H54 (cell line): ENCODE measurements around the gene KCNE2.

Source experiments
- DNase-seq: peaks from one replicate; pipeline ENCODE4 v3.0.0; 2011; ENCODE audit warnings: low spot score, mixed read lengths; ENCODE audit not compliant: insufficient read length
- FAIRE-seq: peaks from 3 replicates; lab custom pipeline; 2011; peaks lifted over from hg19 to GRCh38; lab: Jason Lieb, UNC
- POLR2A ChIP-seq: IDR thresholded peaks from 2 replicates; pipeline ENCODE4 v1.6.1; 2011; ENCODE audit warnings: low read depth, mild to moderate bottlenecking, low read length

KCNE2 gene

GRCh38 chr21:34363733-34364132 is at the start of gene KCNE2:
Gene KCNE2 (plus strand): TSS chr21:34364006. CDS start chr21:34370479, 6,473 bp downstream.
- FAIRE-seq: no peak
- TF ChIP-seq POLR2A: no peak
- no peak for DNase-seq

DNA sequence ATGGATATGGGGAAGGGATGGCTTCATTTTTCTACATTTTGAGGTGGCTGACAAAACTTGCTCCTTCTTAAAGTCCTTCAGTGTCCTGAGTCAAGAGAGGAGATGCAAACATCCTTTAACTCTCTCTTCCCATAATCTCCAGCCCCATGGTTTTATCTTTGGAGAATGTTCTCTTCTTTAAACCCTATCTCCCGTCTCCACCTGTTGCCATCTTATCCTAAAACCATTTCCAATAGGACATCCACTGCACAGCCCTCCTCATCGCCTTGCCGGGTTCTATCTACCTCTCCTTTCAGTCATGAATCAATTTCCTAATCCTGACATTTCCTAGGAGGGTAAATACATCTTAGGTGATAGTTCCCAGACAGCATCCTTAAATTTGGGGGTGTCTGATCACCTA is 44.2 kb upstream of the KCNE2 start:
- no peak for FAIRE-seq
- TF ChIP-seq POLR2A: no peak
- DNase-seq: no peak

- TF ChIP-seq POLR2A: no peak
- FAIRE-seq (no peak), DNase-seq (no peak)
These were observed 43.8 kb upstream of the KCNE2 start for GRCh38 chr21:34320011-34320410.

DNA sequence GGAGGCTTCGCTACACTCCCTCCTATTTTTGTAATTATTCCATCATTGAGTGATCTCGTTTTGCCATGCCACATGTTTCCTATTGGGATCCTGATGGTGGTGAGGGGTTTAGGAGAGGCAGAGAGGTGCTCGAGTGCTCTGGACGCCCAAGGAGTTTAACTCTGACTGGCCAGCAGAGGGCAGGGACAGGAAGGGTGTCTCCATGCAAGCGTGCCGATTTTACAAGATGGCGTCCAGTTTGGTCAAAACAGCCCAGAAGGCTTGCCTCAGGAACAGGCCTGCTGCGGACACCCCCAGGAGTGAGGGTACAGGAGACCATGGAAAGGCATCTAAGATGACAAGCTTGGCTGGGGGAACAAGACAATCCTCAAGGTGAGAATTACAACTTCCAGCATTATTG is 33.8 kb upstream of the KCNE2 start:
- TF ChIP-seq POLR2A: no peak
- DNase-seq (no peak), FAIRE-seq (no peak)

DNA sequence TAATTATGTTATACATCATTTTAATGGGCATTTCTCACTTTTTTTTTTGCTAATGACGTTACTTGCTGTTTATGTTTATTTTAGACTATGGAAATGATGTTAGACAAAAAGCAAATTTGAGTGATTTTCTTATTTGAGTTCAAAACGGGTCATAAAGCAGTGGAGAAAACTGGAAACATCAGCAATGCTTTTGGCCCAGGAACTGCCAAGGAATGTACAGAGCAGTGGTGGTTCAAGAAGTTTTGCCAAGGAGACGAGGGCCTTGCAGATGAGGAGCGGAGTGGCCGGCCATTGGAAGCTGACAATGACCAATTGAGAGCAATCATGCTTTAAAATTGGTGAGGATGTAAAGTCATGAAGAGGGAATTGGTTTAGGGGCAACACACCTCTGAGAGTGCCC is 32.1 kb upstream of the KCNE2 start:
- no peak for DNase-seq
- TF ChIP-seq POLR2A: no peak
- FAIRE-seq: no peak

DNA sequence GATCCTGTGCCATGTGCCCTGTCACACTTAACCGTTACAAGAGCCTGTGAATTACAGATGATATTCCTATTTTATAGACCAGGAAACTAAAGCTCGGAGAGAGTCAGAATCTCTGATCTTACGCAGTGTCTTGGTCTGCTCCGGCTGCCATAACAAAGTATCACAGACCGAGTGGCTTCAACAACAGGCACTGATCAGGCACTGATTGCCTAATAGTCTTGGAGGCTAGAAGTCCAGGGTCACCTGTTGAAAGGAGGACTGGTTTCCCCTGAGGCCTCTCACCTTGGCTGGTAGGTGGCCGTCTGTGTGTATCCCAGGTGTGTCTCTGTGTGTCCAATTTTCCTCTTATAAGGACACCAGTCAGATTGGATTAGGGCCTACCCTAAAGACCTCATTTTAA is 31.5 kb upstream of the KCNE2 start:
- DNase-seq (no peak), FAIRE-seq (no peak)
- no peak for TF ChIP-seq POLR2A

DNA sequence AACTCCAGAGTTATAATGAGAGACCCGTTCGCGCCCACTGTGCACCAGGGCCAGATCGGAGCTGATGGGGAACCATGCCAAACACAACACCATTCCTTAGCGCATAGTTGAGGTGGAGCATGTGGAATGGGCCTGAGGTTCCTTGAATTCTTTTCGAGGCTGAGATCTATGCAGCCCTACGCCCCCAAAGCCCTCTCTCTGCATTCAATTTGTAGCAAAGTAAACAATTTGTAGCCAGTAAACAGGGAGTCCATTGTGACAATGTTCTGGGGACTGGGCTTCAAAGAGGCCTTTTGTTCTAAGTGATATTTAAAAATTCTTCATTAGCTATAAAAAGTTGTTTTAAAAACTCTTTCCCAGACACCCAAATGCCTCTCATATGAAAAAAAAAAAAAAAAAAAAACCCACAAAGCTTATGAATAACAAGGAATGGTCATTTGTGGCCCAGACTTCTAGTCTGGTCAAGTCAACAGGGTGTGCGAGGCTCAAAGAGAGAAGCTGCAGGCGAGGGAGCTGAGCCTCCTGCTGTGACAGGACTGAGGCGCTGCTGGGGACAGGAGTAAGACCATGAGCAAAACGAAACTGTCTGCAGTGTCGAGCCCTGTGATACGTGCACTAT is 30.6 kb upstream of the KCNE2 start:
- DNase-seq (no peak), FAIRE-seq (no peak)
- TF ChIP-seq POLR2A: no peak

DNA sequence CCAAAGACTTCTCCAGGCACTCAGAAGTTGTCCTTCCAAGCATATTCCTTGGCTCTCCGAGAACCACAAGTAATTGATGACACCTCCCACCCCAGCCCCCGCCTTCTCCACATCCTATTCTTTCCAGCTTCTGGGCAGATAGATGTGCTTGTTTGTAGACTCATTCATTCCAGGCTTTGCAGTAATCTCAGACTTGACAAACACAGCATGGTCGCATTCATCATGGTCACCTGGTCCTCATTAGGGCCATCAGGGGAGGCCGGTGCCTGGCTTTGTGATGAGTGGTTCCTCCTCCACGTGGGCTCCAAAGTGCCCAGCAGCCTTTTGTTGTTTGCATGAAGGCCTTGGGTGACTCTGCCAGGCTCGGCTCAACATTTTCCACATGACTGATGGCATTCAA is 28.5 kb upstream of the KCNE2 start:
- TF ChIP-seq POLR2A: no peak
- DNase-seq (no peak), FAIRE-seq (no peak)

DNA sequence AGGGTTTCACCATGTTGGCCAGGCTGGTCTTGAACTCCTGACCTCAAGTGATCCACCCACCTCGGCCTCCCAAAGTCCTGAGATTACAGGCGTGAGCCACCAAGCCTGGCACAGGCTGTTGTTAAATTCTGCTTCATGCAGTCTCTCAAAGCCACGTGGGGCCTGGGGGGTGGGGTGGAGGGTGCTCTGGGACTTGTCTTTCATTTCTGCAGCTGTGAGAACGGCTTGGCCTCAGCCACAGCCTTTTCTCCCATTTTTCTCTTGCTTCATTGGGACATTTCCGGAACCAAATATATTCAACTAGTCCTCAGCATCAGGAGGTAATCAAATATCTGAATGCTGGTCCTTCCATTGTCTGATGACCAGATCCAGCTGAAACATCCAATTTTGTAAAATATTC is 27.6 kb upstream of the KCNE2 start:
- DNase-seq (no peak), FAIRE-seq (no peak)
- no peak for TF ChIP-seq POLR2A

DNA sequence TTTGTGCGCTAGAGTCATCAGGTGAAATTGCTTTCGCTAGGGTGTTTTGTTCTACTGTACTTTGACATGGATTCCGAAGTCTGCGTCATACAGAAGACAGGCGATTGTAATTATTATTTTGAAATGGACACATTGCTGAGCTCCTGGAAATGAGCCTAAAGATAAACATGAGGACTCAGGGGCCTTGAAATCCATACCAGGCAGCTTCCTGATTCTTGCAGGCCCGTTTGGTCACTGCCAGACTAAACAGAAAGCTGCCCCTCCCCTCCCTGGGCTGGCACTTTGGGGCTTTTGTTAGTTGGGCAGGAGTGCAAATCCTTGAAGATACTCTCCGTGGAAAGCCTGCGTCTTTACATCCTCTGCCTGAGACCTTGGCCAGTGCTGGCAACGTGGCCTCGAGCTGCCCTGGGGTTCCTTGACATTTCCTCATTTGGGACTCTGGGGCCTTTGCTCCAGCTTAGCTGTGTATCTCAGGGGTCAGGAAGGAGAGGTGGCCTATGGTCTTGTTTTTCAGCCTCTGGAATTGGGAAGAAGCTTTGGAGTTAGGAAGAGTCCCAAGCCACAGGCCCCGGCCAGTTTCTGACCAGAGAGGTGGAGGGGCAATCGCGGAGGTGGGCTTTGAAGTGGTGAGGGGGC is 26.9 kb upstream of the KCNE2 start:
- DNase-seq (no peak), FAIRE-seq (no peak)
- no peak for TF ChIP-seq POLR2A

DNA sequence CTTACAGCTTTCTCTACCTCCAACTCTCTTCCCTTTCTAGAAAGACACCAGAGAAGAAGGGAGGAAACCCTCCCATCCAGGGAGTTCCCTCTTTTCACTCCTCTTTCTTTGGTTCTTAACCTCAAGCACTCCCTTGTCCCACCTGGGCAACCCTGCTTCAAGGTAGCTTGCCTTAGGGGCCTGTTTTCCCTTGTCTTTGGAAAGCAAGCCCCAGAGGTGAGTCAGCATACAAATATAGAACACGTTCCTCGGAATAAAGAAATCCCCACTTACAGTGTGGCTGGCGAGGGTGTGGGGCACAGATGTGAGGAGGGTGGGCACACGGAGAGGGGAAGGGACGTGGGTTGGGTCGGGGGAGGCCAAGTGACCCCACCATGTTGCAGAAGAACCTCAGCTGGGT is 26.1 kb upstream of the KCNE2 start:
- no peak for FAIRE-seq
- DNase-seq: no peak
- no peak for TF ChIP-seq POLR2A

GRCh38 chr21:34338226-34338625 is 25.6 kb upstream of the KCNE2 start:
- no peak for DNase-seq
- FAIRE-seq: no peak
- TF ChIP-seq POLR2A: no peak

DNA sequence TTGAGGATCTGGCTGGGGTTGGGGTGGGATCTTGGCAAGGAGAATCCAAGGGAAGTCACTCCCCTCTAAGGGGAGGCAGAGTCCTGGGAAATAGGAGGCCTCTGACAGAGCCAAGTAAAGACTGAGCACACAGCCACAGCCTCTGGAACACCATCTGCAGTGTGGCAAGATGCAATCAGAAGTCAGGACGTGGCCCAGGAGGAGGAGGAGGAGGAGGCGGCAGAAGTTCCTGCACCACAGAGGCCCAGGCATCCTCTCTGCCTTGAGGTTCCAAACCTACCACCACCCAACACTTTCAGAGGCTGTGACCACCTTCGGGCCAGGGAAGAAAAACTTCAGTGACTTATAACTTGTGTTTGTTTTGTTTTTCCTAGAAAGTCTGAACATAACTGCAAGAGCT is 23.7 kb upstream of the KCNE2 start:
- FAIRE-seq (no peak), DNase-seq (no peak)
- TF ChIP-seq POLR2A: no peak

DNA sequence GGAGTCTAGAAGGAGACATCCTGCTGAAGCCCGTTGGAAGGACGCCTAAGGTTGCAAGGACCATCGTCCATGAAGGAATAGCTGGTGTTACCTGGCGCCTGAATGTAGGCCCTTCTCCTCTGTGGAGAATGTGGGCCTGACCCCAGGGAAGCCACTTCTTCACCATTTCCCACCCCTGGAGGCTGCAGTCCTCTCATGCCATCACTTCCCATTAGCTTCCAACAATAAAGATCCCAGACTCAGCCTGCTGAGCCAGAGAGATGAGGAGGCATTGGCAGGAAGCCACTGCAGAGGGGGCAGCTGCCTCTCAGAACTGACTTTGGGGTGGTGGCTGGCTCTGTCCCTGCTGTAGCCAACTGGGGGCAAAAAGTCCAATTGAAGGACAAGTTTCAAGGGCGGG is 21.3 kb upstream of the KCNE2 start:
- no peak for DNase-seq
- FAIRE-seq: no peak
- TF ChIP-seq POLR2A: no peak

GRCh38 chr21:34343347-34343746 is 20.5 kb upstream of the KCNE2 start:
- no peak for TF ChIP-seq POLR2A
- FAIRE-seq (no peak), DNase-seq (no peak)

DNA sequence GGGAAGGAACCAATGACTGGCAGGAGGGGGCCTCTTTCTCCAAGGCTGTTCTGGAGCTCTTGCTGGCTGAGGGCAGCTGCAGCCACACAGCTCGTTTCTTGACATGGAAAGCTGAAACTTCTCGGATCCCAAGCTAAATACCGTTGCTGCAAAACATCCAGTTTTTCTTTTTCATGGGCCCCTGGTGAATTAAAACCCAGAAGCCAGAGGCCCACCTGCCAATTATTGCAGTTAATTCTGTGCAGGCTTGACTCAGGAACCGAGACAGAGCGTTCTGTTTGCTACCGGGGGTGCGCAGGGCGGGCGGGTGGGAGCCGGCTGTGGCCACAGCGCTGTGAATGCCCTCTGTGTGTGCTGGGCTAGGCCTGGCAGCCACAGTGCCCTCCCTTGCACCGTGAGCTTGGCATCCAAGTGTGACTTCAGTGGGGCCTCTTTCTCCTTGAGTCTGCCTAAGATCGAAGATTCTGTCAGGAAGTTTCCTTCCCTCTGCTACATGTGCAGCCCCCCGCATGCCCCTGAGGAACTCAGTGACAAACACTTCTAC is 19.9 kb upstream of the KCNE2 start:
- TF ChIP-seq POLR2A: no peak
- no peak for DNase-seq
- FAIRE-seq: no peak
